GM19043 (cell line): Measurements from ENCODE around the gene PSMB8.
"Not testable (repeated sequence)": the region's sequence is repeated elsewhere in the genome, so short reads cannot be mapped to it uniquely, and the experiment has no call there.

Experiments
- ATAC-seq: cut with Tn5 transposase; IDR thresholded peaks from one replicate; pipeline ENCODE4 v1.9.1; 2021; ENCODE audit warnings: low read depth; ENCODE audit not compliant: unreplicated experiment

PSMB8 gene

GRCh38 chr6:32838114-32838958 is 5.5 kb downstream of the PSMB8 start, which contains the start of gene TAP2:
TSS of gene TAP2 (minus strand) at chr6:32838739. CDS start at chr6:32838233, 506 bp downstream.
- ATAC-seq = peak; percentile 78

GRCh38 chr6:32837651-32838113 is 6.2 kb downstream of the PSMB8 start:
- no peak for ATAC-seq

- no peak for ATAC-seq
These were observed 7.0 kb downstream of the PSMB8 start for GRCh38 chr6:32836873-32837272.

GRCh38 chr6:32835167-32835893 is 8.5 kb downstream of the PSMB8 start:
- ATAC-seq = no peak

GRCh38 chr6:32833664-32834063 is 10.2 kb downstream of the PSMB8 start:
- ATAC-seq = no peak

GRCh38 chr6:32832535-32832934 is 11.3 kb downstream of the PSMB8 start:
- no peak for ATAC-seq

GRCh38 chr6:32830936-32831335 is 12.9 kb downstream of the PSMB8 start:
- ATAC-seq = no peak

GRCh38 chr6:32830017-32830416 is 13.8 kb downstream of the PSMB8 start:
- no peak for ATAC-seq

GRCh38 chr6:32829495-32829894 is 14.4 kb downstream of the PSMB8 start:
- no peak for ATAC-seq

- no peak for ATAC-seq
These were observed 16.8 kb downstream of the PSMB8 start for GRCh38 chr6:32827025-32827424.

GRCh38 chr6:32825966-32826365 is 17.9 kb downstream of the PSMB8 start:
- no peak for ATAC-seq

- no peak for ATAC-seq
These were observed 24.1 kb downstream of the PSMB8 start for GRCh38 chr6:32819729-32820128.

- no peak for ATAC-seq
These were observed 25.0 kb downstream of the PSMB8 start for GRCh38 chr6:32818867-32819266.

GRCh38 chr6:32816746-32817204 is 27.1 kb downstream of the PSMB8 start, which contains the start of gene HLA-DOB:
TSS of gene HLA-DOB (minus strand) at chr6:32817002. CDS start at chr6:32816951, 51 bp downstream.
- no peak for ATAC-seq

GRCh38 chr6:32815996-32816395 is 27.9 kb downstream of the PSMB8 start:
- ATAC-seq = no peak

- no peak for ATAC-seq
These were observed 28.7 kb downstream of the PSMB8 start for GRCh38 chr6:32815115-32815514.

- no peak for ATAC-seq
These were observed 29.7 kb downstream of the PSMB8 start for GRCh38 chr6:32814145-32814544.

- ATAC-seq = no peak
These were observed 34.7 kb downstream of the PSMB8 start for GRCh38 chr6:32809171-32809570.

GRCh38 chr6:32807020-32807580 is 36.7 kb downstream of the PSMB8 start:
- no peak for ATAC-seq

GRCh38 chr6:32805404-32805803 is 38.4 kb downstream of the PSMB8 start:
- not testable (repeated sequence) for ATAC-seq

- ATAC-seq = no peak
These were observed 40.4 kb downstream of the PSMB8 start for GRCh38 chr6:32803416-32803815.
